ENCODE data around the gene GRB10. TPM values are rescaled to one million over a fixed set of nuclear protein-coding genes. Genes with fewer than 3 reads are reported as not detected.

The GRB10 gene
- total RNA-seq, 4 donors from 2014 or later = 28.5 to 58.0 (median 53.0) TPM

GRCh38 chr7:50603287-50603686 lies 179.4 kb downstream of the GRB10 start:
- Histone ChIP-seq H3K9me3 (no peaks in the 10 kb centered on the region), H3K27me3 (no peaks in the 10 kb centered on the region), H3K4me1 (no peaks in the 10 kb centered on the region), H3K4me3 (no peak overlapping the region), H3K36me3 (peaks cover 0 to 80% of the 10 kb centered on the region in 2 donors), H3K27ac (no peak overlapping the region)
- no peak for TF ChIP-seq POLR2AphosphoS5 (IDR thresholded peaks at IDR 0.05)
- no peak for TF ChIP-seq EP300 (IDR thresholded peaks at IDR 0.05)
- no peak for TF ChIP-seq POLR2A (IDR thresholded peaks at IDR 0.05)
- no peak for TF ChIP-seq CTCF (IDR thresholded peaks at IDR 0.05)
- ATAC-seq = no peak
- 73 to 100% methylated on average over 2 to 3 of the region's 7 CpGs for WGBS, 2 donors (ENCODE audit: low coverage in 1 of 2)

GRCh38 chr7:50599385-50599784 lies 183.3 kb downstream of the GRB10 start:
- Histone ChIP-seq H3K4me3 (no peak overlapping the region), H3K27me3 (no peaks in the 10 kb centered on the region), H3K27ac (no peak overlapping the region), H3K9me3 (no peaks in the 10 kb centered on the region), H3K36me3 (peaks cover 0 to 63% of the 10 kb centered on the region in 2 donors), H3K4me1 (no peaks in the 10 kb centered on the region)
- ATAC-seq = no peak
- 90 to 100% methylated on average over 1 to 7 of the region's 12 CpGs for WGBS, 2 donors (ENCODE audit: low coverage in 1 of 2)
- TF ChIP-seq POLR2AphosphoS5 (IDR thresholded peaks at IDR 0.05) = no peak
- TF ChIP-seq CTCF (IDR thresholded peaks at IDR 0.05) = no peak
- TF ChIP-seq EP300 (IDR thresholded peaks at IDR 0.05) = no peak
- TF ChIP-seq POLR2A (IDR thresholded peaks at IDR 0.05) = no peak

GRCh38 chr7:50598460-50599343 lies 184.0 kb downstream of the GRB10 start:
- no peaks in the 10 kb centered on the region for H3K4me1 ChIP-seq
- no peak for TF ChIP-seq CTCF (IDR thresholded peaks at IDR 0.05)
- TF ChIP-seq POLR2AphosphoS5 (IDR thresholded peaks at IDR 0.05) = no peak
- no peak for TF ChIP-seq POLR2A (IDR thresholded peaks at IDR 0.05)
- no peak for TF ChIP-seq EP300 (IDR thresholded peaks at IDR 0.05)
- H3K36me3 ChIP-seq = peaks cover 0 to 63% of the 10 kb centered on the region in 2 donors
- H3K27me3 ChIP-seq = no peaks in the 10 kb centered on the region
- WGBS, 2 donors (ENCODE audit: low coverage in 1 of 2) = 81 to 85% methylated on average over 13 to 17 of the region's 18 CpGs
- ATAC-seq = no peak
- H3K27ac ChIP-seq = no peak overlapping the region
- H3K4me3 ChIP-seq = no peak overlapping the region
- no peaks in the 10 kb centered on the region for H3K9me3 ChIP-seq

- WGBS, 2 donors (ENCODE audit: low coverage in 1 of 2) = 80 to 81% methylated on average over 4 of the region's 4 CpGs
- H3K4me1 ChIP-seq = no peaks in the 10 kb centered on the region
- TF ChIP-seq EP300 (IDR thresholded peaks at IDR 0.05) (no peak), POLR2AphosphoS5 (IDR thresholded peaks at IDR 0.05) (no peak), POLR2A (IDR thresholded peaks at IDR 0.05) (no peak), CTCF (IDR thresholded peaks at IDR 0.05) (no peak)
- no peaks in the 10 kb centered on the region for H3K27me3 ChIP-seq
- peaks cover 0 to 67% of the 10 kb centered on the region in 2 donors for H3K36me3 ChIP-seq
- H3K27ac ChIP-seq = no peak overlapping the region
- no peak overlapping the region for H3K4me3 ChIP-seq
- no peaks in the 10 kb centered on the region for H3K9me3 ChIP-seq
- ATAC-seq = no peak
Measured at GRCh38 chr7:50596484-50596883, 186.2 kb downstream of the GRB10 start.

All from gastroesophageal sphincter (tissue), 4 donors.